NCI-H2171 (cell line): ENCODE measurements around the gene CSTPP1.

Experiments used
- DNase-seq: peaks from one replicate; lab custom pipeline; 2025; lab: John Stamatoyannopoulos, UW

CSTPP1 gene

GRCh38 chr11:47132981-47133380 is 196.4 kb downstream of the CSTPP1 start:
- no peak for DNase-seq

GRCh38 chr11:47136327-47136726 is 199.8 kb downstream of the CSTPP1 start:
- DNase-seq: no peak

- no peak for DNase-seq
These were observed 200.4 kb downstream of the CSTPP1 start for GRCh38 chr11:47136921-47137320.

- DNase-seq: no peak
These were observed 200.9 kb downstream of the CSTPP1 start for GRCh38 chr11:47137476-47137875.

- DNase-seq: no peak
These were observed 203.3 kb downstream of the CSTPP1 start for GRCh38 chr11:47139878-47140277.

GRCh38 chr11:47143322-47143721 is 206.8 kb downstream of the CSTPP1 start:
- no peak for DNase-seq

GRCh38 chr11:47144541-47144940 is 208.0 kb downstream of the CSTPP1 start:
- no peak for DNase-seq

- no peak for DNase-seq
These were observed 210.7 kb downstream of the CSTPP1 start for GRCh38 chr11:47147250-47147649.

GRCh38 chr11:47147681-47148080 is 211.1 kb downstream of the CSTPP1 start:
- DNase-seq: no peak

GRCh38 chr11:47148270-47148669 is 211.7 kb downstream of the CSTPP1 start:
- no peak for DNase-seq

- DNase-seq: peak; percentile 14
These were observed 212.5 kb downstream of the CSTPP1 start for GRCh38 chr11:47148903-47149531.

GRCh38 chr11:47149782-47150181 is 213.2 kb downstream of the CSTPP1 start:
- DNase-seq: no peak

- DNase-seq: no peak
These were observed 215.8 kb downstream of the CSTPP1 start for GRCh38 chr11:47152126-47152952.

GRCh38 chr11:47152953-47153950 is 216.7 kb downstream of the CSTPP1 start:
- peak; percentile 64 for DNase-seq

GRCh38 chr11:47154616-47155570 is 218.3 kb downstream of the CSTPP1 start:
- no peak for DNase-seq

GRCh38 chr11:47155879-47156278 is 219.3 kb downstream of the CSTPP1 start:
- DNase-seq: no peak

- no peak for DNase-seq
These were observed 219.8 kb downstream of the CSTPP1 start for GRCh38 chr11:47156333-47156732.

- no peak for DNase-seq
These were observed 220.4 kb downstream of the CSTPP1 start for GRCh38 chr11:47156951-47157350.

- no peak for DNase-seq
These were observed 221.2 kb downstream of the CSTPP1 start for GRCh38 chr11:47157805-47158204.

GRCh38 chr11:47158242-47158641 is 221.7 kb downstream of the CSTPP1 start:
- DNase-seq: no peak

GRCh38 chr11:47160753-47161133 is 224.2 kb downstream of the CSTPP1 start:
- DNase-seq: no peak
